Endothelial cell of umbilical vein (primary cell): ENCODE measurements around the gene CLDN14. TPM values are rescaled to one million over a fixed set of nuclear protein-coding genes. Genes with fewer than 3 reads are reported as not detected.

Experiments
- BruUV-seq: library from RNA; stranded (reverse); fragments of 400-500 nt; replicated peaks from 2 replicates; lab custom pipeline; 2021; lab: Mats Ljungman, UMichigan
- CTCF ChIA-PET: fragments of 300-600, 350-600 bp; sonication (Branson Sonifier 250); formaldehyde crosslinking; loops from one replicate; lab custom pipeline; 2021; ENCODE audit warnings: antibody characterized with exemption, inconsistent platforms; lab: Charles Lee
- POLR2A ChIA-PET: fragments of 300-600, 350-600 bp; sonication (Branson Sonifier 250); formaldehyde crosslinking; loops from one replicate; lab custom pipeline; 2021; ENCODE audit warnings: antibody characterized with exemption, inconsistent platforms; lab: Charles Lee
- DNase-seq: peaks from one replicate; pipeline ENCODE4 v3.0.0-alpha.2; 2011; ENCODE audit warnings: low read depth, low spot score
- FAIRE-seq: peaks from 2 replicates; lab custom pipeline; 2011; peaks lifted over from hg19 to GRCh38; lab: Jason Lieb, UNC
- H2AFZ ChIP-seq: 2 replicates; pipeline ENCODE4 v1.6.0; 2012; ENCODE audit warnings: low read depth, low read length, control low read depth, inconsistent platforms
- H3K27ac ChIP-seq: 2 replicates; pipeline ENCODE4 v1.5.1; 2011; ENCODE audit warnings: low read depth, mild to moderate bottlenecking, control low read depth, low read length, moderate library complexity; ENCODE audit not compliant: insufficient read depth
- H3K27me3 ChIP-seq, 2 experiments: 2 replicates each; pipeline versions ENCODE4 v1.6.0 to v1.6.1; 2011; ENCODE audit warnings: low read length in 2 of 2, mixed read lengths in 1 of 2; ENCODE audit not compliant: control insufficient read depth in 2 of 2, insufficient read depth in 2 of 2
- H3K36me3 ChIP-seq, 2 experiments: 2 replicates in 1 of 2; 3 replicates in 1 of 2; pipeline ENCODE4 v1.5.1; 2011; ENCODE audit warnings: low read length in 2 of 2, mild to moderate bottlenecking in 1 of 2, moderate library complexity in 1 of 2; ENCODE audit not compliant: control insufficient read depth in 2 of 2, insufficient read depth in 2 of 2; ENCODE audit errors: extremely low read depth in 1 of 2
- H3K4me1 ChIP-seq: 3 replicates; pipeline ENCODE4 v1.5.1; 2011; ENCODE audit warnings: mild to moderate bottlenecking, low read length; ENCODE audit not compliant: control insufficient read depth, insufficient read depth; ENCODE audit errors: extremely low read depth
- H3K4me2 ChIP-seq: 2 replicates; pipeline ENCODE4 v1.6.1; 2011; ENCODE audit warnings: low read length, control low read depth, mixed read lengths; ENCODE audit not compliant: insufficient read depth
- H3K4me3 ChIP-seq, 3 experiments: fragments of 200-600 bp in 1 of 3; sonication (generic), shearing (Covaris generic) in 1 of 3; replicated peaks in 1 of 3; 2 replicates each; pipeline ENCODE4 v1.5.1; 2011 to 2016; ENCODE audit warnings: control low read depth in 3 of 3, low read length in 3 of 3, mild to moderate bottlenecking in 2 of 3, inconsistent platforms in 1 of 3, low read depth in 1 of 3, moderate library complexity in 1 of 3; ENCODE audit not compliant: insufficient read depth in 1 of 3
- H3K79me2 ChIP-seq: 2 replicates; pipeline ENCODE4 v1.6.0; 2012; ENCODE audit warnings: low read length, inconsistent platforms; ENCODE audit not compliant: control insufficient read depth, insufficient read depth
- H3K9ac ChIP-seq: replicated peaks from 2 replicates; pipeline ENCODE3; 2011; ENCODE audit warnings: low read length, control low read depth; ENCODE audit not compliant: insufficient read depth; ENCODE audit errors: extremely low read depth
- H3K9me1 ChIP-seq: replicated peaks from 3 replicates; pipeline ENCODE4 v1.6.0; 2011; ENCODE audit warnings: mild to moderate bottlenecking, low read length; ENCODE audit not compliant: control insufficient read depth, insufficient read depth; ENCODE audit errors: extremely low read depth
- H3K9me3 ChIP-seq: replicated peaks from 2 replicates; pipeline ENCODE4 v1.5.1; 2012; ENCODE audit warnings: low read length, inconsistent platforms; ENCODE audit not compliant: control insufficient read depth, insufficient read depth
- H4K20me1 ChIP-seq: replicated peaks from 2 replicates; pipeline ENCODE3; 2011; ENCODE audit warnings: mild to moderate bottlenecking, low read length; ENCODE audit not compliant: control insufficient read depth, insufficient read depth; ENCODE audit errors: extremely low read depth
- EZH2 ChIP-seq: IDR thresholded peaks from 2 replicates; pipeline ENCODE4 v1.6.1; 2012; ENCODE audit warnings: borderline replicate concordance, low read depth, mild to moderate bottlenecking, moderate library complexity, low read length, inconsistent platforms; ENCODE audit not compliant: severe bottlenecking
- FOS ChIP-seq: IDR thresholded peaks from 2 replicates; pipeline ENCODE4 v1.6.1; 2011; ENCODE audit warnings: mild to moderate bottlenecking, low read length, moderate library complexity, borderline replicate concordance; ENCODE audit not compliant: insufficient read depth
- GATA2 ChIP-seq: IDR thresholded peaks from 2 replicates; pipeline ENCODE4 v1.7.0; 2011; ENCODE audit warnings: low read depth, mild to moderate bottlenecking, moderate library complexity, mixed read lengths, low read length; ENCODE audit not compliant: insufficient read length, insufficient read depth
- JUN ChIP-seq: IDR thresholded peaks from 2 replicates; pipeline ENCODE4 v1.6.1; 2011; ENCODE audit warnings: borderline replicate concordance, low read depth; ENCODE audit not compliant: insufficient read length, insufficient read depth
- MYC ChIP-seq: IDR thresholded peaks from one replicate; pipeline ENCODE4 v1.6.1; 2011; ENCODE audit warnings: mild to moderate bottlenecking, low read depth, low read length
- POLR2A ChIP-seq: IDR thresholded peaks from 2 replicates; pipeline ENCODE4 v1.6.1; 2012; ENCODE audit warnings: low read depth, mild to moderate bottlenecking, control low read depth, low read length
- POLR2AphosphoS5 ChIP-seq: IDR thresholded peaks from 2 replicates; pipeline ENCODE4 v1.6.1; 2012; ENCODE audit warnings: low read depth, mild to moderate bottlenecking, control low read depth, low read length, moderate library complexity; ENCODE audit not compliant: insufficient read depth
- dilution Hi-C: fragments of 300-500 bp; cut with MboI; formaldehyde crosslinking; loops from one replicate; pipeline ENCODE4 v1.15.0; 2019; ENCODE audit warnings: low sequenced_read_pairs; ENCODE audit not compliant: extremely low pct_ligation_motif_present
- intact Hi-C: fragments of 100-400 bp; cut with micrococcal nuclease; formaldehyde crosslinking; loops from one replicate; pipeline ENCODE4 v1.10.0; 2022
- polyA plus RNA-seq, 4 experiments: library from polyadenylated mRNA; depleted of rRNA in 3 of 4; stranded (reverse) in 3 of 4; unstranded in 1 of 4; fragments of >200 nt; gene quantifications; 2 replicates each; pipeline versions ENCODE4 v1.2.1 to v1.2.3, GENCODE V29; 2011 to 2012; ENCODE audit warnings: missing spikeins in 1 of 4
- total RNA-seq: library from RNA; stranded (reverse); gene quantifications from 2 replicates; pipeline ENCODE4 v1.2.3, GENCODE V29; 2021
- TF ChIP-seq, protein P1 (sequence below): IDR thresholded peaks from 2 replicates; pipeline ENCODE4 v1.6.1; 2011; ENCODE audit not compliant: insufficient read depth, insufficient read length
- TF ChIP-seq, protein P2 (sequence below), 2 donors: IDR thresholded peaks; 1 replicate in 1 of 2; 2 replicates in 1 of 2; pipeline ENCODE4 v1.5.1; 2011; ENCODE audit warnings: low read length in 2 of 2, mild to moderate bottlenecking in 2 of 2, moderate library complexity in 2 of 2, control low read depth in 1 of 2, inconsistent platforms in 1 of 2, low read depth in 1 of 2; ENCODE audit not compliant: insufficient read depth in 1 of 2; ENCODE audit errors: extremely low read depth in 1 of 2

The CLDN14 gene
- total and polyA plus RNA-seq, 2 donors (not counting 3 experiments of a cell fraction or from before 2014, with no cell fraction given) = 1.0 to 2.5 TPM

DNA sequence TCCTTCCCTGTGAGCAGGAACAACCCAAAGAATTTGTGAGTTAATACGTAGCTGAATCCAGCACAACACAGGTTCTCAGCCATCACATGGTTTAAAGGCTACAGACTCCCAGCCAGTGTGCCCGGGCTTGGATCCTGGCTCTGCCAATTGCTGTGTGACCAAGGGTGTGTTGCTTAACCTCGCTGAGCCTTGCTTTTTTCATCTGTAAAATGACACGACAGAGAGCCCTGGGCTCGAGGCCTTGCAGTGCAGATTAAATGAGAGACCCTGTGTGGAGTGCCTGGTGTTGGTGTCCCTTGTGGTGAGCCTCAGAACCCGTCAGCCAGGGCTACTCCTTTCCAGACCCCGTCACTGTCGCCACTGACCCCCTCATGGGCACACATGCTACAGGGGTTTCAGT, 55.3 kb downstream of the CLDN14 start:
- TF ChIP-seq FOS = no peak
- no peak for TF ChIP-seq POLR2AphosphoS5
- TF ChIP-seq, protein P1, sequence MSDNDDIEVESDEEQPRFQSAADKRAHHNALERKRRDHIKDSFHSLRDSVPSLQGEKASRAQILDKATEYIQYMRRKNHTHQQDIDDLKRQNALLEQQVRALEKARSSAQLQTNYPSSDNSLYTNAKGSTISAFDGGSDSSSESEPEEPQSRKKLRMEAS = no peak
- TF ChIP-seq MYC = no peak
- no peak for TF ChIP-seq POLR2A
- TF ChIP-seq, protein P2, sequence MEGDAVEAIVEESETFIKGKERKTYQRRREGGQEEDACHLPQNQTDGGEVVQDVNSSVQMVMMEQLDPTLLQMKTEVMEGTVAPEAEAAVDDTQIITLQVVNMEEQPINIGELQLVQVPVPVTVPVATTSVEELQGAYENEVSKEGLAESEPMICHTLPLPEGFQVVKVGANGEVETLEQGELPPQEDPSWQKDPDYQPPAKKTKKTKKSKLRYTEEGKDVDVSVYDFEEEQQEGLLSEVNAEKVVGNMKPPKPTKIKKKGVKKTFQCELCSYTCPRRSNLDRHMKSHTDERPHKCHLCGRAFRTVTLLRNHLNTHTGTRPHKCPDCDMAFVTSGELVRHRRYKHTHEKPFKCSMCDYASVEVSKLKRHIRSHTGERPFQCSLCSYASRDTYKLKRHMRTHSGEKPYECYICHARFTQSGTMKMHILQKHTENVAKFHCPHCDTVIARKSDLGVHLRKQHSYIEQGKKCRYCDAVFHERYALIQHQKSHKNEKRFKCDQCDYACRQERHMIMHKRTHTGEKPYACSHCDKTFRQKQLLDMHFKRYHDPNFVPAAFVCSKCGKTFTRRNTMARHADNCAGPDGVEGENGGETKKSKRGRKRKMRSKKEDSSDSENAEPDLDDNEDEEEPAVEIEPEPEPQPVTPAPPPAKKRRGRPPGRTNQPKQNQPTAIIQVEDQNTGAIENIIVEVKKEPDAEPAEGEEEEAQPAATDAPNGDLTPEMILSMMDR (IDR thresholded peaks at IDR 0.05; ENCODE audit: extremely low read depth in 1 of 2, insufficient read depth in 1 of 2, low read depth in 1 of 2, low read length in 2 of 2) = no peak
- TF ChIP-seq EZH2 = no peak
- no peak for TF ChIP-seq GATA2
- TF ChIP-seq JUN = no peak
- dilution Hi-C loops (no loop called here), intact Hi-C loops (loop anchor here (5.0 kb wide), 3 partner anchors 218 to 438 kb away; no protein-coding TSS in a partner anchor)
- Histone ChIP-seq H3K27me3 (no peaks in the 10 kb centered on the region), H3K79me2 (peaks cover 5% of the 10 kb centered on the region), H4K20me1 (no peaks in the 10 kb centered on the region), H3K36me3 (no peaks in the 10 kb centered on the region), H3K9ac (no peak overlapping the region), H3K9me3 (no peaks in the 10 kb centered on the region), H3K4me1 (peaks cover 14% of the 10 kb centered on the region), H2AFZ (no peak overlapping the region), H3K4me3 (no peak overlapping the region), H3K27ac (no peak overlapping the region), H3K4me2 (no peak overlapping the region), H3K9me1 (no peaks in the 10 kb centered on the region)
- DNase-seq = no peak
- no TSS peak for BruUV-seq
- peak; percentile 12 for FAIRE-seq
- CTCF ChIA-PET = no interaction called here
- POLR2A ChIA-PET = interaction anchor here (0.7 kb wide), 1 partner anchor 1010 kb away, joined by 4 read pairs; no protein-coding TSS in a partner anchor
